H9 (cell line): ENCODE data around the gene CAMK2B. TPM values are rescaled to one million over a fixed set of nuclear protein-coding genes. Genes with fewer than 3 reads are reported as not detected.

Experiments
- DNase-seq: peaks from one replicate; pipeline ENCODE4 v3.0.0-alpha.2; 2017
- H2AFZ ChIP-seq: one replicate; pipeline ENCODE4 v1.6.1; 2013; ENCODE audit warnings: mild to moderate bottlenecking, low read length, control low read depth, moderate library complexity
- H2AK5ac ChIP-seq: 2 replicates; pipeline ENCODE4 v1.6.1; 2013; ENCODE audit warnings: low read length, control low read depth, mixed read lengths; ENCODE audit not compliant: insufficient read length
- H2BK120ac ChIP-seq: one replicate; pipeline ENCODE4 v1.6.1; 2013; ENCODE audit warnings: low read depth, mild to moderate bottlenecking, low read length, control low read depth, inconsistent platforms; ENCODE audit not compliant: poor library complexity, severe bottlenecking
- H2BK12ac ChIP-seq: 2 replicates; pipeline ENCODE4 v1.6.1; 2013; ENCODE audit warnings: low read length, control low read depth, mixed read lengths, low read depth; ENCODE audit not compliant: insufficient read length
- H2BK15ac ChIP-seq: 2 replicates; pipeline ENCODE4 v1.6.1; 2013; ENCODE audit warnings: low read depth, low read length, control low read depth
- H2BK20ac ChIP-seq: one replicate; pipeline ENCODE4 v1.6.1; 2013; ENCODE audit warnings: low read depth, mild to moderate bottlenecking, low read length, control low read depth, inconsistent platforms; ENCODE audit not compliant: poor library complexity, severe bottlenecking
- H2BK5ac ChIP-seq: 2 replicates; pipeline ENCODE4 v1.6.1; 2013; ENCODE audit warnings: low read length, control low read depth, mixed read lengths; ENCODE audit not compliant: insufficient read length
- H3K14ac ChIP-seq: 2 replicates; pipeline ENCODE4 v1.6.1; 2013; ENCODE audit warnings: low read length, control low read depth; ENCODE audit not compliant: insufficient read depth
- H3K18ac ChIP-seq: 2 replicates; pipeline ENCODE4 v1.6.1; 2013; ENCODE audit warnings: low read depth, mild to moderate bottlenecking, mixed read lengths, low read length, control low read depth; ENCODE audit not compliant: insufficient read length
- H3K23ac ChIP-seq: 2 replicates; pipeline ENCODE4 v1.6.1; 2013; ENCODE audit warnings: low read length, control low read depth, mixed read lengths, low read depth; ENCODE audit not compliant: insufficient read length
- H3K23me2 ChIP-seq: 2 replicates; pipeline ENCODE4 v1.6.1; 2013; ENCODE audit warnings: low read depth, mild to moderate bottlenecking, mixed read lengths, low read length, control low read depth; ENCODE audit not compliant: insufficient read length, poor library complexity, severe bottlenecking
- H3K27ac ChIP-seq: 2 replicates; pipeline ENCODE4 v1.5.1; 2013; ENCODE audit warnings: low read length, control low read depth, mixed read lengths, low read depth; ENCODE audit not compliant: insufficient read length
- H3K27me3 ChIP-seq: 2 replicates; pipeline ENCODE4 v1.6.1; 2013; ENCODE audit warnings: low read length, control low read depth, inconsistent platforms; ENCODE audit not compliant: insufficient read depth
- H3K4ac ChIP-seq: 2 replicates; pipeline ENCODE4 v1.6.1; 2013; ENCODE audit warnings: low read depth, mild to moderate bottlenecking, control low read depth, inconsistent platforms, low read length, moderate library complexity
- H3K4me1 ChIP-seq: 2 replicates; pipeline ENCODE4 v1.6.1; 2013; ENCODE audit warnings: low read length, control low read depth, inconsistent platforms; ENCODE audit not compliant: insufficient read depth
- H3K4me2 ChIP-seq: 2 replicates; pipeline ENCODE4 v1.6.1; 2013; ENCODE audit warnings: low read length, control low read depth, mixed read lengths; ENCODE audit not compliant: insufficient read length, insufficient read depth
- H3K56ac ChIP-seq: 2 replicates; pipeline ENCODE4 v1.6.1; 2013; ENCODE audit warnings: low read depth, mild to moderate bottlenecking, mixed read lengths, low read length, control low read depth; ENCODE audit not compliant: insufficient read length
- H3K79me1 ChIP-seq: 2 replicates; pipeline ENCODE4 v1.6.1; 2013; ENCODE audit warnings: low read depth, mild to moderate bottlenecking, moderate library complexity, low read length, control low read depth, inconsistent platforms; ENCODE audit not compliant: insufficient read depth, poor library complexity, severe bottlenecking
- H3K79me2 ChIP-seq: 2 replicates; pipeline ENCODE4 v1.6.1; 2013; ENCODE audit warnings: low read length, control low read depth, inconsistent platforms; ENCODE audit not compliant: insufficient read depth
- H3K9ac ChIP-seq: 2 replicates; pipeline ENCODE4 v1.6.1; 2013; ENCODE audit warnings: low read length, control low read depth, mixed read lengths; ENCODE audit not compliant: insufficient read length; ENCODE audit errors: extremely low read depth
- H3K9me3 ChIP-seq: one replicate; pipeline ENCODE4 v1.6.1; 2013; ENCODE audit warnings: low read depth, low read length, inconsistent platforms; ENCODE audit not compliant: control insufficient read depth
- H3T11ph ChIP-seq: one replicate; pipeline ENCODE4 v1.6.1; 2013; ENCODE audit warnings: mild to moderate bottlenecking, low read length, control low read depth, inconsistent platforms
- H4K20me1 ChIP-seq: one replicate; pipeline ENCODE4 v1.6.1; 2013; ENCODE audit not compliant: control insufficient read depth, insufficient read length, insufficient read depth
- H4K5ac ChIP-seq: 2 replicates; pipeline ENCODE4 v1.6.1; 2013; ENCODE audit warnings: low read depth, mild to moderate bottlenecking, mixed read lengths, low read length, control low read depth; ENCODE audit not compliant: insufficient read length
- H4K8ac ChIP-seq: replicated peaks from 2 replicates; pipeline ENCODE4 v1.6.1; 2013; ENCODE audit warnings: low read length, control low read depth, mixed read lengths, low read depth; ENCODE audit not compliant: insufficient read length
- H4K91ac ChIP-seq: 2 replicates; pipeline ENCODE4 v1.6.1; 2013; ENCODE audit warnings: low read depth, mild to moderate bottlenecking, moderate library complexity, mixed read lengths, low read length, control low read depth; ENCODE audit not compliant: insufficient read length
- H3K27ac Mint-ChIP-seq, 3 experiments: 2 replicates in 2 of 3; 3 replicates in 1 of 3; pipeline ENCODE4 v1.8.0; 2020 to 2021; ENCODE audit warnings: mixed read lengths in 3 of 3, mild to moderate bottlenecking in 1 of 3, moderate library complexity in 1 of 3
- H3K27me3 Mint-ChIP-seq: 2 replicates; pipeline ENCODE4 v1.8.0; 2021; ENCODE audit warnings: low read depth, mild to moderate bottlenecking, moderate library complexity, mixed read lengths
- H3K36me3 Mint-ChIP-seq, 3 experiments: 2 replicates in 2 of 3; 3 replicates in 1 of 3; pipeline ENCODE4 v1.8.0; 2020 to 2021; ENCODE audit warnings: low read depth in 3 of 3, mixed read lengths in 3 of 3; ENCODE audit not compliant: insufficient read depth in 1 of 3
- H3K4me1 Mint-ChIP-seq, 2 experiments: 2 replicates each; pipeline ENCODE4 v1.8.0; 2020; ENCODE audit warnings: mixed read lengths in 2 of 2
- H3K4me3 Mint-ChIP-seq, 2 experiments: 2 replicates in 1 of 2; 3 replicates in 1 of 2; pipeline ENCODE4 v1.8.0; 2020 to 2021; ENCODE audit warnings: mild to moderate bottlenecking in 2 of 2, mixed read lengths in 2 of 2, moderate library complexity in 1 of 2
- H3K9me3 Mint-ChIP-seq, 2 experiments: 2 replicates in 1 of 2; 3 replicates in 1 of 2; pipeline ENCODE4 v1.8.0; 2020; ENCODE audit warnings: mild to moderate bottlenecking in 2 of 2, mixed read lengths in 2 of 2, moderate library complexity in 1 of 2
- WGBS: extraction: QIAGEN DNeasy Blood & Tissue Kit; methylation state at CpG from one replicate; pipeline ENCODE4 v1.1.7; 2013; ENCODE audit warnings: missing lambda C conversion rate, low lambda C conversion rate, mixed read lengths; ENCODE audit not compliant: insufficient read length; ENCODE audit errors: extremely low coverage; 5-methylcytosine and 5-hydroxymethylcytosine counted together
- total RNA-seq: library from RNA; stranded (reverse); gene quantifications from 2 replicates; pipeline ENCODE4 v1.2.1, GENCODE V29; 2021
- TF ChIP-seq, protein P1 (sequence below): fragments of 200-600 bp; sonication (generic); conservative IDR thresholded peaks from 3 replicates; pipeline ENCODE4 v1.8.0; 2021; ENCODE audit warnings: antibody characterized with exemption, mild to moderate bottlenecking

Gene CAMK2B
- total RNA-seq, 1 experiment from 2014 or later, result 0.17 TPM

DNA sequence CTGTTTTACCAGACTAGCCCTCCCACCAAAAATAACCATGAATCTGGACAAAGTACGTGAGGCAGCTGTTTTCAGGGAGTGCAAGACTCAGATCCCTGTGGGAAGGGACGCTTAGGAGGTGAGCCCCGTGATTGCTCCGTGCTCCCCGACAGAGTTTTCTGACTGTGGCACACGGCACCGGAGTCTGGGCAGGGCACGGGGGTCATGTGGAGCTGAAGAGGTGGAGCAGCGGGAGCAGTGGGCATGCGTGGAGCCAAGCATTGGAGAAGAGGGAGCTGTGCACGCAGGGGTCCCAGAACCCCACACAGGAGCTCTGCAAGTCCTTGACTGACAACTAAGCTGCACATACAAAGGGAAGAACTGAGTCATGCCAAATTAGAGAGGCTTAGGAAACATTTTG, 11.1 kb upstream of the CAMK2B start:
- Histone ChIP-seq H3K56ac (no peak overlapping the region), H3K14ac (no peak overlapping the region), H2BK15ac (no peak overlapping the region), H2BK120ac (no peak overlapping the region), H4K20me1 (no peaks in the 10 kb centered on the region), H3K27ac (no peak overlapping the region), H4K5ac (no peak overlapping the region), H2AFZ (no peak overlapping the region), H3K9ac (no peak overlapping the region), H2AK5ac (no peak overlapping the region), H3K4ac (no peak overlapping the region), H4K8ac (no peak overlapping the region), H3K79me1 (no peaks in the 10 kb centered on the region), H3K27me3 (no peaks in the 10 kb centered on the region), H3T11ph (no peak overlapping the region), H3K4me2 (no peak overlapping the region), H3K18ac (no peak overlapping the region), H3K79me2 (no peaks in the 10 kb centered on the region), H3K4me1 (no peaks in the 10 kb centered on the region), H2BK12ac (no peak overlapping the region), H3K23me2 (no peaks in the 10 kb centered on the region), H4K91ac (no peak overlapping the region), H3K23ac (no peak overlapping the region), H2BK20ac (no peak overlapping the region), H3K9me3 (no peaks in the 10 kb centered on the region), H2BK5ac (no peak overlapping the region)
- Mint-ChIP-seq H3K27ac (no peak overlapping the region), H3K27me3 (peaks cover 24% of the 10 kb centered on the region; the same call in 1 of the 2 replicates), H3K36me3 (no peaks in the 10 kb centered on the region), H3K4me1 (peaks cover 5 to 6% of the 10 kb centered on the region in 2 experiments; a peak in 3 of 4 replicates), H3K4me3 (no peak overlapping the region), H3K9me3 (no peaks in the 10 kb centered on the region)
- no peak for DNase-seq
- TF ChIP-seq, protein P1, sequence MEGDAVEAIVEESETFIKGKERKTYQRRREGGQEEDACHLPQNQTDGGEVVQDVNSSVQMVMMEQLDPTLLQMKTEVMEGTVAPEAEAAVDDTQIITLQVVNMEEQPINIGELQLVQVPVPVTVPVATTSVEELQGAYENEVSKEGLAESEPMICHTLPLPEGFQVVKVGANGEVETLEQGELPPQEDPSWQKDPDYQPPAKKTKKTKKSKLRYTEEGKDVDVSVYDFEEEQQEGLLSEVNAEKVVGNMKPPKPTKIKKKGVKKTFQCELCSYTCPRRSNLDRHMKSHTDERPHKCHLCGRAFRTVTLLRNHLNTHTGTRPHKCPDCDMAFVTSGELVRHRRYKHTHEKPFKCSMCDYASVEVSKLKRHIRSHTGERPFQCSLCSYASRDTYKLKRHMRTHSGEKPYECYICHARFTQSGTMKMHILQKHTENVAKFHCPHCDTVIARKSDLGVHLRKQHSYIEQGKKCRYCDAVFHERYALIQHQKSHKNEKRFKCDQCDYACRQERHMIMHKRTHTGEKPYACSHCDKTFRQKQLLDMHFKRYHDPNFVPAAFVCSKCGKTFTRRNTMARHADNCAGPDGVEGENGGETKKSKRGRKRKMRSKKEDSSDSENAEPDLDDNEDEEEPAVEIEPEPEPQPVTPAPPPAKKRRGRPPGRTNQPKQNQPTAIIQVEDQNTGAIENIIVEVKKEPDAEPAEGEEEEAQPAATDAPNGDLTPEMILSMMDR, result no peak
- WGBS, result no CpG with 5 or more reads among the region's 11 CpGs
